Sigmoid colon (tissue), 7 donors: Measurements from ENCODE around the gene TSPEAR. TPM values are rescaled to one million over a fixed set of nuclear protein-coding genes. Genes with fewer than 3 reads are reported as not detected.

ENCODE experiments used
- DNase-seq: peaks from one replicate; pipeline ENCODE4 v3.0.0-alpha.2; 2019
- H3K27ac ChIP-seq, 4 donors: fragments of 200-600 bp; sonication (generic); one replicate each; pipeline ENCODE4 v1.5.1; 2016 to 2019; ENCODE audit warnings: mild to moderate bottlenecking in 1 of 4
- H3K27me3 ChIP-seq, 3 donors: fragments of 200-600 bp; sonication (generic); one replicate each; pipeline ENCODE4 v1.5.1; 2019; ENCODE audit warnings: mild to moderate bottlenecking in 1 of 3
- H3K36me3 ChIP-seq, 4 donors: fragments of 200-600 bp; sonication (generic); one replicate each; pipeline ENCODE4 v1.5.1; 2016 to 2019
- H3K4me1 ChIP-seq, 4 donors: fragments of 200-600 bp; sonication (generic); one replicate each; pipeline ENCODE4 v1.5.1; 2017 to 2019
- H3K4me3 ChIP-seq, 4 donors: fragments of 200-600 bp; sonication (generic); one replicate each; pipeline ENCODE4 v1.5.1; 2017 to 2019; ENCODE audit warnings: mild to moderate bottlenecking in 2 of 4, moderate library complexity in 1 of 4
- H3K9me3 ChIP-seq, 4 donors: fragments of 200-600 bp in 3 of 4; sonication (generic) in 3 of 4; one replicate each; pipeline versions ENCODE4 v1.5.1 to v1.6.1; 2013 to 2019
- EP300 ChIP-seq, 4 donors: sonication (generic); formaldehyde crosslinking; IDR thresholded peaks; one replicate each; pipeline ENCODE4 v1.6.1; 2017; ENCODE audit warnings: antibody characterized with exemption in 4 of 4
- POLR2A ChIP-seq, 2 donors: fragments of 450-650 bp; IDR thresholded peaks; one replicate each; pipeline ENCODE4 v1.6.1; 2016; ENCODE audit warnings: antibody characterized with exemption in 2 of 2, mild to moderate bottlenecking in 2 of 2, moderate library complexity in 2 of 2
- POLR2AphosphoS5 ChIP-seq, 4 donors: sonication (generic); formaldehyde crosslinking; IDR thresholded peaks; one replicate each; pipeline ENCODE4 v1.6.1; 2017; ENCODE audit warnings: antibody characterized with exemption in 4 of 4
- WGBS, 2 donors: extraction: QIAGEN DNeasy Blood & Tissue Kit; methylation state at CpG; one replicate each; pipeline ENCODE4 v1.1.7; 2013; 5-methylcytosine and 5-hydroxymethylcytosine counted together
- intact Hi-C: fragments of 100-400 bp; cut with DNase I; formaldehyde crosslinking; loops from one replicate; pipeline ENCODE4 v1.15.1; 2023
- polyA plus RNA-seq, 3 donors: library from polyadenylated mRNA; stranded (reverse); fragments of 200-250 nt; gene quantifications; one replicate each; pipeline ENCODE4 v1.2.3, GENCODE V29; 2013
- total RNA-seq, 4 donors: library from RNA; depleted of rRNA; stranded (reverse); fragments of >200 nt; gene quantifications; one replicate each; pipeline ENCODE4 v1.1.0, GENCODE V29; 2016
- TF ChIP-seq, protein P1 (sequence below), 4 experiments: fragments of 450-650 bp in 3 of 4; fragments of 200-600 bp in 1 of 4; IDR thresholded peaks; one replicate each; pipeline ENCODE4 v1.5.1; 2016 to 2019; ENCODE audit warnings: antibody characterized with exemption in 4 of 4, mild to moderate bottlenecking in 3 of 4, moderate library complexity in 2 of 4
- donor health status: healthy with polysubstance abuse.
- donor health status: Bipolar disorder and iron deficiency.
- donor health status: healthy.

The TSPEAR gene
- total and polyA plus RNA-seq, 7 donors = under 0.01 to 0.20 TPM; not detected in 5

DNA sequence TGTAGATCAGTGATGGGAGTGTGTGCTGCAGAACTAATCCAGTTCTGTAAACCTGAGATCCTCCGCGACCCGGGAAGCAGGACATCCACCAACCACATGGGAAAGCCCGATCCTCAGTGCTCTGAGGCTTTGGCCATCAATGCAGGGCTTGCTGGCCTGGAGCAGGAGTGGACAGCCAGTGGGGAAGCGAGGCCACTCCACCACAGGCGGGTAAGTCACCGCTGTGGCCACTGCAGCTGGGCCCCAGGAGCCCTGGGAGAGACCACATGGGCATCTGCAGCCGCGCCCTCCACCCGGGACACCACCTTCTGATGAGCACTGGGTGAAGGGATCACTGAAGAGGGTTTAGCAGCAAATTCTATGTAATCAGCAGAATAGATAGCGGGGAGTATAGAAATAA is 30.2 kb downstream of the TSPEAR start:
- intact Hi-C loops = no loop called here
- WGBS, 2 donors = 70 to 78% methylated on average over 11 of the region's 11 CpGs
- Histone ChIP-seq H3K9me3 (no peaks in the 10 kb centered on the region), H3K27me3 (peaks cover 0 to 11% (median 0%) of the 10 kb centered on the region in 3 donors), H3K4me1 (no peaks in the 10 kb centered on the region), H3K36me3 (no peaks in the 10 kb centered on the region), H3K4me3 (no peak overlapping the region), H3K27ac (no peak overlapping the region)
- no peak for DNase-seq
- TF ChIP-seq EP300 (IDR thresholded peaks at IDR 0.05) = no peak

DNA sequence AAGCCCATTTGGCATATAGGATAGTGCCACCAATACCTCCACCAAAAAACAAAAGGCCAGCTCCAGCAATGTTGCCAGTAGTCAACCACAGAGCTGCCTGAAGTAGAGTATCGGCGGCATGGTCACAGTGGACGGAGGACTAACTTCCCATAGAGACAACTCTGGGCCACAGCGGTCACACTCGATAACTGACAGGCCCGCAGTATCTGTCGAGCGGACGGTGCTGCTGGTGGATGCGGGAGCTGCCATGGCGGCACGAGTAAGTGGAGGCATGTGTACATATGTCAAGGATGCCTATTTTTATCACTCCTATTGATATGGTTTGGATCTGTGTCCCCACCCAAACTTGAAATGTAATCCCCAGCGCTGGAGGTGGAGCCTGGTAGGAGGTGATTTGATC is 33.5 kb downstream of the TSPEAR start:
- Histone ChIP-seq H3K27me3 (peaks cover 0 to 5% (median 0%) of the 10 kb centered on the region in 3 donors), H3K9me3 (peaks cover 0 to 3% (median 0%) of the 10 kb centered on the region in 4 donors), H3K36me3 (no peaks in the 10 kb centered on the region), H3K4me3 (no peak overlapping the region), H3K4me1 (no peaks in the 10 kb centered on the region), H3K27ac (no peak overlapping the region)
- no peak for DNase-seq
- TF ChIP-seq, protein P1, sequence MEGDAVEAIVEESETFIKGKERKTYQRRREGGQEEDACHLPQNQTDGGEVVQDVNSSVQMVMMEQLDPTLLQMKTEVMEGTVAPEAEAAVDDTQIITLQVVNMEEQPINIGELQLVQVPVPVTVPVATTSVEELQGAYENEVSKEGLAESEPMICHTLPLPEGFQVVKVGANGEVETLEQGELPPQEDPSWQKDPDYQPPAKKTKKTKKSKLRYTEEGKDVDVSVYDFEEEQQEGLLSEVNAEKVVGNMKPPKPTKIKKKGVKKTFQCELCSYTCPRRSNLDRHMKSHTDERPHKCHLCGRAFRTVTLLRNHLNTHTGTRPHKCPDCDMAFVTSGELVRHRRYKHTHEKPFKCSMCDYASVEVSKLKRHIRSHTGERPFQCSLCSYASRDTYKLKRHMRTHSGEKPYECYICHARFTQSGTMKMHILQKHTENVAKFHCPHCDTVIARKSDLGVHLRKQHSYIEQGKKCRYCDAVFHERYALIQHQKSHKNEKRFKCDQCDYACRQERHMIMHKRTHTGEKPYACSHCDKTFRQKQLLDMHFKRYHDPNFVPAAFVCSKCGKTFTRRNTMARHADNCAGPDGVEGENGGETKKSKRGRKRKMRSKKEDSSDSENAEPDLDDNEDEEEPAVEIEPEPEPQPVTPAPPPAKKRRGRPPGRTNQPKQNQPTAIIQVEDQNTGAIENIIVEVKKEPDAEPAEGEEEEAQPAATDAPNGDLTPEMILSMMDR (IDR thresholded peaks at IDR 0.05) = no peak
- TF ChIP-seq POLR2AphosphoS5 (IDR thresholded peaks at IDR 0.05) (no peak), EP300 (IDR thresholded peaks at IDR 0.05) (no peak), POLR2A (IDR thresholded peaks at IDR 0.05) (no peak)
- 90 to 95% methylated on average over 13 of the region's 13 CpGs for WGBS, 2 donors
- intact Hi-C loops = no loop called here

DNA sequence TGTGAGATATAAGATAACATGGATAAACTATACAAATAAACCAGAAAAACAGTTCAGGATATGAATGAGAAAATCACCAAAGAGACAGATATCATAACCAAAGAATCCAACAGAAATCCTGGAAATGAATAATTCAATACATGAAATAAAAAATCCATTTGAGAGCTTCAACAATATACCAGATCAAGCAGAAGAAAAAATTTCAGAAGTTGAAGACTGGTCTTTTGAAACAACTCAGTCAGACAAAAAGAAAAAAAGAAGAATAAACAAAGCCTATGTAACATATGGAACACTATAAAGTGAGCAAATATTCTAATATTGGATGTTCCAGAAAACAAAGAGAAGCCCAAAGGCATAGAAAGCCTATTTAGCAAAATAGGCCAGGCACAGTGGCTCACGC is 39.5 kb downstream of the TSPEAR start:
- Histone ChIP-seq H3K4me1 (no peaks in the 10 kb centered on the region), H3K4me3 (no peak overlapping the region), H3K9me3 (peaks cover 0 to 13% (median 0%) of the 10 kb centered on the region in 4 donors), H3K27me3 (peaks cover 0 to 5% (median 0%) of the 10 kb centered on the region in 3 donors), H3K27ac (no peak overlapping the region), H3K36me3 (no peaks in the 10 kb centered on the region)
- DNase-seq = no peak
- no peak for TF ChIP-seq EP300 (IDR thresholded peaks at IDR 0.05)
- no peak for TF ChIP-seq POLR2AphosphoS5 (IDR thresholded peaks at IDR 0.05)
- no peak for TF ChIP-seq POLR2A (IDR thresholded peaks at IDR 0.05)
- TF ChIP-seq, protein P1 (IDR thresholded peaks at IDR 0.05) = no peak
- intact Hi-C loops = no loop called here
- WGBS, 2 donors = 94 to 100% methylated on average over 1 of the region's 1 CpG

DNA sequence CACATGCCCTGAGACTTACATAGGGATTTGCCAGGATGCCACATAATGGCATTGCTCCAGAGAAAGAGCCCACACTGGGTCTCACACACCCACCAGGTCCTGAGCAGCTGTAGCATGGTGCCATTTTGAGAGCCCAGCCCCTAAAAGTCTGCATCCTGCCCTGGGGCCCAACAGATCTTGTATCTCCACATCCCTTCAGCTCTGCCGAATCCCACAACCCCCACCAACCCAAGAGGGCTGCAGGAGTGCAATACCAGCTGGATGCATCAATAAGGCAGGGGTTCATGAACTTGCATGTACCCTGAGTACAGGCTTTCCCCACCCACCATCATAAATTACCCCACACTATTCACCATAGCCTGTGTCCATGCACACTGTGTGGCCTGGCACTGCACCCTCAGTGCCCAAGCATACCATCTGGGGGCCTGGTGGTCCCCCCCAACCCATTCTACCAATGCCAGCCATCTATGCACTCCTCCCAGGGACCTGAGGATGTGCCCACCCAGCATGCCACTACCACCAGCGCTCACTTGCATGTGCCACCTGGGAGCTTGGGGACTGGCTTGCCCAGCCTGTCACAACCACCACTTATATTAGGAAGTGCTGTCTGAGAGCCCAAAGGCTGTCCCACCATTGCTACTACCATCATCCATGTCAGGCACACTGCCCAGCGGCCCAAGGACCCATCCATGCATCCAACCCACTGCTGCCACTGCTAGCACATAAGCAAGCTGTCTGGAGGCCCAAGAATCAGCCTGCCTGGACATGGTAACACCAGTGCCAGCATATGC is 40.5 kb downstream of the TSPEAR start:
- DNase-seq = no peak
- 69 to 82% methylated on average over 3 of the region's 3 CpGs for WGBS, 2 donors
- H3K27me3 ChIP-seq = peaks cover 0 to 5% (median 0%) of the 10 kb centered on the region in 3 donors
- H3K4me1 ChIP-seq = no peaks in the 10 kb centered on the region
- TF ChIP-seq POLR2A (IDR thresholded peaks at IDR 0.05) (no peak), POLR2AphosphoS5 (IDR thresholded peaks at IDR 0.05) (no peak), EP300 (IDR thresholded peaks at IDR 0.05) (no peak)
- TF ChIP-seq, protein P1 (IDR thresholded peaks at IDR 0.05) = no peak
- H3K9me3 ChIP-seq = peaks cover 0 to 13% (median 0%) of the 10 kb centered on the region in 4 donors
- H3K4me3 ChIP-seq = no peak overlapping the region
- no peak overlapping the region for H3K27ac ChIP-seq
- H3K36me3 ChIP-seq = no peaks in the 10 kb centered on the region
- intact Hi-C loops = no loop called here

DNA sequence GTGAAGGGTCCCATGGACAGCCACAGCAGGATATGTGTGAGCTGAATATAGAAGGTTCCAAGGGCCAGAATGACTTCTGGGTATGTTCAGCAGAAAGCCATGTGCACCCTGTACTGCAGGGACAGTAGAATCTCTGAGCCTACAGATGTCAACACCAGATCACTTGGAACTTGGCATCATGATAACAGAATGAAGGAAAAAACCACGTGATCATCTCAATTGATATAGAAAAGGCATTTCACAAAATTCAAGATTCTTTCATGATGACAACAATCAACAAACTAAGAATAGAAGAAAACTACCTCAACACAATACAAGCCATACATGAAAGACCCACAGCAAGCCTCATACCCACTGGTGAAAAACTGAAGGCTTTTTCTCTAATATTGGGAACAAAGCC is 43.8 kb downstream of the TSPEAR start:
- intact Hi-C loops = no loop called here
- no peaks in the 10 kb centered on the region for H3K4me1 ChIP-seq
- H3K36me3 ChIP-seq = no peaks in the 10 kb centered on the region
- no peak overlapping the region for H3K27ac ChIP-seq
- WGBS, 2 donors = 69 to 86% methylated on average over 1 of the region's 1 CpG
- peaks cover 0 to 5% (median 0%) of the 10 kb centered on the region in 3 donors for H3K27me3 ChIP-seq
- no peak for DNase-seq
- H3K9me3 ChIP-seq = peaks cover 0 to 9% (median 0%) of the 10 kb centered on the region in 4 donors
- H3K4me3 ChIP-seq = no peak overlapping the region
- TF ChIP-seq POLR2A (IDR thresholded peaks at IDR 0.05) = no peak
- no peak for TF ChIP-seq POLR2AphosphoS5 (IDR thresholded peaks at IDR 0.05)
- TF ChIP-seq EP300 (IDR thresholded peaks at IDR 0.05) = no peak
- TF ChIP-seq, protein P1 (IDR thresholded peaks at IDR 0.05) = no peak
